Suprapubic skin (tissue), 4 donors: ENCODE results near the gene RIOK2.

ENCODE experiments used
- CTCF ChIP-seq, 2 donors: fragments of 200-600 bp in 1 of 2; fragments of 450-650 bp in 1 of 2; sonication (generic) in 1 of 2; IDR thresholded peaks; one replicate each; pipeline ENCODE4 v1.5.1; 2016 to 2019; ENCODE audit warnings: antibody characterized with exemption in 2 of 2, mild to moderate bottlenecking in 1 of 2, moderate library complexity in 1 of 2
- POLR2A ChIP-seq, 2 donors: fragments of 450-650 bp; IDR thresholded peaks; one replicate each; pipeline ENCODE4 v1.6.1; 2017; ENCODE audit warnings: antibody characterized with exemption in 2 of 2, mild to moderate bottlenecking in 2 of 2, moderate library complexity in 2 of 2
- POLR2AphosphoS5 ChIP-seq, 3 donors: sonication (generic); formaldehyde crosslinking; IDR thresholded peaks; one replicate each; pipeline ENCODE4 v1.6.1; 2017; ENCODE audit warnings: antibody characterized with exemption in 3 of 3

GRCh38 chr5:97223596-97223995 is 40.5 kb upstream of the RIOK2 start:
- TF ChIP-seq CTCF (IDR thresholded peaks at IDR 0.05) (no peak), POLR2A (IDR thresholded peaks at IDR 0.05) (no peak), POLR2AphosphoS5 (IDR thresholded peaks at IDR 0.05) (no peak)
